Measurements from ENCODE around the gene NHSL2.

Gene NHSL2

DNA sequence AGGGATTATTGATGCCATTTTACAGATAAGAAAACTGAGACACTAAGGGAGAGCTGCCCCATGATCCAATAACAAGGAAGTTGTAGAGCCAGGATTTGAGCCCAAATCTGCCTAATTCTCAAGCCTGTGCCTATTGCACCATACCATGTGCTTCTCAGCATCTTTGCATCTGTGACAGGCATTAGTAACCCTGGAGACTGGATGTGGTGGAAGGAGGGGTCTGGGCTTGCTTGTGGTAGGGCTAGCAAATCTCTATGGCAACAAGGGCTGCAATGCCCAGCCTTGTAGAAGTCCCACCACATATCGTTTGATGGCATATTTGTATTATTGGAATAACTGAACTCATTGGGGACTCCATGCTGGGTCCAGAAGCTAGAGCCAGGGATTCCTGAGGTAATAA lies 163.0 kb downstream of the NHSL2 start:
- ATAC-seq (no peak), DNase-seq (no peak)
- peaks cover 28% of the 10 kb centered on the region for H3K27me3 Mint-ChIP-seq
- H3K9me3 Mint-ChIP-seq: no peaks in the 10 kb centered on the region
- no peak overlapping the region for H3K4me3 Mint-ChIP-seq
- peaks cover 6% of the 10 kb centered on the region for H3K4me1 Mint-ChIP-seq
- H3K27ac Mint-ChIP-seq: no peak overlapping the region

DNA sequence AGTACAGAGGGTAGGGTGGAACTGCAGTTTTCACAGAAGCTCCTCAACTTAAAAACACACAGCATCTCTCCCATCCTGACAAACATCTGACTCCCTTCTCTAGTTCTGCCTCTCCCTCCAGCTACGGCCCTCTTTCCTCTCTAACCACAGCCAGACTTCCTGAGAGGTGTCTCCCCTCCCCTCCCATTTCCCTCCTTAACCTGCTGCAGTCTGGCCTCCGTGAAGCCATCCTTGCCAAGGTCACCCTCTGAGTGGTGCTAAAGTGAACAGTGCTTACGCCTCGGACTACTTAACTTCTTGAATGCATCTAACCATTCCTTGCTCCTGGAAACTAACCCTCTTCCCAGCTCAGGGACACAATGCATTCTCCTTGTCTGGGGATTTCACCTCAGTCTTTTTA lies 167.8 kb downstream of the NHSL2 start:
- no peaks in the 10 kb centered on the region for H3K4me1 Mint-ChIP-seq
- H3K9me3 Mint-ChIP-seq: no peaks in the 10 kb centered on the region
- peak overlapping the region in 1 of 2 donors; percentile 25 for H3K27ac Mint-ChIP-seq
- no peak for ATAC-seq
- DNase-seq: no peak
- H3K27me3 Mint-ChIP-seq: peaks cover 35% of the 10 kb centered on the region
- H3K4me3 Mint-ChIP-seq: no peak overlapping the region

DNA sequence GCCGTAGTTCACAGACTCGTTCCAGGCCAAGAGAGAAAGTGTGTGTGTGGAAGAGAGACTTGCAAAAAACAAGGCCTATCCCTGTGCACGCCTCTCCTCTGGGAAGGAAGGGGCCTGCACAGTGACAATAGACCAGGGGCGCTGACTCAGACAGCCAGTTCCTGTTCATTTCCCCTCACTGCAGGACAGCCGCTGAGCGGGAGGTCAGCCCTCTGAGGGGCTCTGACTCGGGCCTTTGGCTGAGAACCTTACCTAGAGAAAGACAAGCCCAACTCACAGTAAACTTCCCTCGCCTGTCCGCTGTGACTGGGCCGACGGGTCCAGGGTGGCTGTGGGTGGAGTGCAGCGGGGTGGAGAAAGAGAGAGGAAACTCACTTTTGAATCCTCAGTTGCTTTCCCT lies 169.0 kb downstream of the NHSL2 start:
- Mint-ChIP-seq H3K9me3 (no peaks in the 10 kb centered on the region), H3K27me3 (peaks cover 42% of the 10 kb centered on the region), H3K4me1 (no peaks in the 10 kb centered on the region), H3K4me3 (no peak overlapping the region), H3K27ac (no peak overlapping the region)
- no peak for ATAC-seq
- no peak for DNase-seq

DNA sequence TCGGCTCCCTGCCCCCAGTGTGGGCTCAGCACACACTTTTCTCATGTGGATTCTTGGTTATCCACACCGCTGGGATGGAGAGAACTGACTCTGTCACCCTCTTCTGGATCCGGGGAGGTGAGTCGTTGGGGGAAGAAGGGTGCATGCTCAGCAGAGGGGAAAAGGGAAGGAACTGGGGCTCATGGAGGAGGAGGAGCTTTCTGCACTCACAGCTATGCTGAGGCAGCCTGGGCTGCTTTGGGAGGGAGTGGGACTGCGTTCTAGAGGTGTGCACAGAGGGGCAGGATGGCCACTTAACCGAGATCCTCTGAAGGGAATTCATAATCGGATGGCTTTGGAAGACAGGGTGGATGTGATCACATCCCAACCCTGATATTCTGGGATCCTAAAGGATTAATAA lies 169.5 kb downstream of the NHSL2 start:
- DNase-seq: no peak
- no peak overlapping the region for H3K4me3 Mint-ChIP-seq
- H3K27me3 Mint-ChIP-seq: peaks cover 44% of the 10 kb centered on the region
- H3K9me3 Mint-ChIP-seq: no peaks in the 10 kb centered on the region
- H3K27ac Mint-ChIP-seq: no peak overlapping the region
- H3K4me1 Mint-ChIP-seq: no peaks in the 10 kb centered on the region
- ATAC-seq: no peak

DNA sequence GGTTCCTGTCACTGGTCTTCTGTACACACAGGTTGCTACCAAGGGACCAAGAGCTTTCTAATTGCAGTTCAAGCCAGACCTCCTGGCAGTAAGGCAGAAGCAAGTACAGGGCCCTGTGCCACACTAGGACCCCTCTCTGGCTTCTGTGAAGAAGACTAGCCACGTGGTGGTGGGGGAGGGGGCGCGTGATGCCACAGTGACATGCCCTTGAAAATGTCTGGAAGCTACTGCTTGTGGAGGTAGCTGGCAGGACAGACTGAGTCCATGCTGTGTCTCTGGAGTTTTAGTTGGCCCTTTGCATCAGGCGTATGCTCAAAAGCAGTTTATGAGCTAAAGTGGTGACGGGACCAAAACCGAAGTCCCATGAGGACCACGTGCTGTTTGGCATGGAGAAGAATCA lies 170.2 kb downstream of the NHSL2 start:
- DNase-seq (no peak), ATAC-seq (no peak)
- Mint-ChIP-seq H3K27me3 (peaks cover 51% of the 10 kb centered on the region), H3K27ac (peak overlapping the region in 1 of 2 donors; percentile 13), H3K9me3 (no peaks in the 10 kb centered on the region), H3K4me3 (no peak overlapping the region), H3K4me1 (no peaks in the 10 kb centered on the region)

DNA sequence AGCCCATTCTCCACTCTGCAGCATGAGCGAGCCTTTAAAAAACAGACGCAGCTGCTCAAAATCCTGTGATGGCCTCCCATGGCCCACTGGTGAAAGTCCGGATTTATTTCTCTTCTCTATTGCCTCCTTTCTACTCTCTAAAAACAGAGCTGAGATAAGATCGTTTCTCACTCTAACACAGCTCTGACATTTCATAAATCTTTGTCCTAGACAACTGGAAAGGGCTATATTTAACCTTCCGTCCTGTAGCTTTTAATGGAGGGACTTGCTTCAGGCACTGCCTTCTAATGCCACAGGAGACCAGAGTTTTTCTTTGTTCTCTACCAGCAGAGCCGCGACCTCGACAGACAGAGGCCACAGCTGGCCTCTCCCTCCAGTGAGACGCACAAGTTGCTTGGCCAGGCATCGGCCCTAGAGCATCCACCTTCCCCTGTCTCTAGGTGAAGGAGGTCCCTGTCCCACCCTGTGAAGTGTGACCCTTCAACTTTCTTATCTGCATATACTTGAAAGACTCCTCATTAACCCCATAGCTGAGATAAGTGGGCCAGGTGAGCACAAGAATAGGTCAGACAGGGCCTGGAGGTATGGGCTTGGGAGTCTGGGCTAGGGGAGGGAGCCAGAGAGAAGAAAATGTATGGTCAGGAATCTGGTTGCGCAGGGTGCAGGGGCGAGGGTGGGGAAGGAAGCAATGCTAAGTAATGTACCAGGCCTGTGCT lies 171.1 kb downstream of the NHSL2 start:
- Mint-ChIP-seq H3K4me1 (no peaks in the 10 kb centered on the region), H3K27me3 (peaks cover 55% of the 10 kb centered on the region), H3K4me3 (no peak overlapping the region), H3K27ac (no peak overlapping the region), H3K9me3 (no peaks in the 10 kb centered on the region)
- DNase-seq (no peak), ATAC-seq (no peak)

DNA sequence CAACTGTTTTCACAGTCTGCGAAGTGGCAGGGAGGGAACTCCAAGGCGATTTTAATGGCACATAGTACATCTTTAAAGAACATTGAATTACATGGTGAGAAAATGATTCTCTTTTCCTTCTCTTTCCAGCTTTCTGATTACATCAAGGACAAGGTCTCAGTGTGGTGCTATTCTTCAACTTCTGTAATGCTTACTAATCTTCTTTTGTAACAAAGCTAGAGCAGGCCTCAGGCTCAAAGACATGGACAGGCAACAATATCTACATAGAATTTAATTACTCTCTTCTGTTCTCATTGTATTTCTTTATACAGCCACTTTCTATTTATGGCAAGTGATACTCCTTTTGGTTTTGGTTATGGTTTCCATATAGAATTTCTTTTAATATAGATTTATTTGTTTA lies 172.6 kb downstream of the NHSL2 start:
- Mint-ChIP-seq H3K4me1 (no peaks in the 10 kb centered on the region), H3K4me3 (no peak overlapping the region), H3K27me3 (peaks cover 52% of the 10 kb centered on the region), H3K27ac (no peak overlapping the region), H3K9me3 (no peaks in the 10 kb centered on the region)
- ATAC-seq (no peak), DNase-seq (no peak)

DNA sequence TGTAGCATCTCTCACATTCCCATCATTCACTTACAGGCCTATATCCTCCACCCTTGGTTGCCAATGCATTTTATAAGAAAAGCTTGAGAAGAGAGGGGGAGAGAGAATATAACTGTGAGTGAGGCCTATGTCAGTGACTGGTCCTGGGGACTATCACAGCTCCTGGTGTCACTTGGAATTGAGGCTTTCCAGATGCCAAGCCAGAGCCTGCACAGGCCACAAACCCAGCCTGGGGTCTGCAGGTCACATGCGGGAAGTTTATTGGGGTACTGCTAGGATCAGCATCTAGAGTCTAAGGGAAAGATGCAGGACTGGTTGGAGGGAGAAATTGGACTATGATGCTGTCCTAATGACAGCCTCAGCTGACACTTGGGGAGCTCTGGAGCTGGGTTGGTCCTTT lies 173.5 kb downstream of the NHSL2 start:
- Mint-ChIP-seq H3K27me3 (peaks cover 49% of the 10 kb centered on the region), H3K9me3 (no peaks in the 10 kb centered on the region), H3K4me3 (no peak overlapping the region), H3K4me1 (no peaks in the 10 kb centered on the region), H3K27ac (no peak overlapping the region)
- ATAC-seq (no peak), DNase-seq (no peak)

DNA sequence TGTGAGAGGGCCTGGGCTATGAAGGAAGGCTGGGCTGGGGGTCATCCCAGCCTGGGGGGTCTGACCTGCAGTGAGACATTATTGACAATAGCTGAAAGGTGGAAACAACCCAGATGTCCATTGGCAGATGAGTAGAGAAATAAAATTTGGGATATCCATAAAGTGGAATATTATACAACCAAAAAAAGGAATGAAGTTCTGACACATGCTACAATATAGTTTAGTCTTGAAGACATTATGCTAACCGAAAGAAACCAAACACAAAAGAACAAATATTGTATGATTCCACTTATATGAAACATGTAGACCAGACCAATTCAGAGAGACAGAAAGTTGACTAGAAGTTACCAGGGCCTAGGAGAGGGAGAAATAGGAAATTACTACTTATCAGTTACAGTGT lies 176.3 kb downstream of the NHSL2 start:
- Mint-ChIP-seq H3K9me3 (no peaks in the 10 kb centered on the region), H3K4me1 (no peaks in the 10 kb centered on the region), H3K4me3 (no peak overlapping the region), H3K27ac (no peak overlapping the region), H3K27me3 (peaks cover 31% of the 10 kb centered on the region)
- no peak for DNase-seq
- no peak for ATAC-seq

DNA sequence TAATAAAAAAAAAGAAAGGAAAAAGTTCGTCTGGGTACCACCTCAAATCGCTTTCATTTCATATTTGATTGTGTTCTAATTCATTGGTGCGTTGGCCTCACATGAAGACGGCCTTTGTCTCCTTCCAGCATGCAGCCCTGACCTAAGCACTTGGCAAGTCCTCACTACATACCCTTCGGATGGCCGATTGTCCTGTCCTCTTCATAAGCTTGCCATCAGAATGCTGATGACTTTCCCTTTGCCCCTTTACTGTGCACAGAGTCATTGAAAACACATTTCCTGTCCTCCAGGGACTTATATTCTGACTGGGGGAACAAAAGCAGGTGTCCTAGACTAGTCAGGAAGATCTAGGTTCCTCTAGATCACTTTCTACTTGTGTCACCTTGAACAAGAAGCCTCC lies 178.1 kb downstream of the NHSL2 start:
- H3K4me1 Mint-ChIP-seq: no peaks in the 10 kb centered on the region
- H3K9me3 Mint-ChIP-seq: no peaks in the 10 kb centered on the region
- H3K4me3 Mint-ChIP-seq: no peak overlapping the region
- no peak for DNase-seq
- no peak overlapping the region for H3K27ac Mint-ChIP-seq
- peaks cover 35% of the 10 kb centered on the region for H3K27me3 Mint-ChIP-seq
- no peak for ATAC-seq

DNA sequence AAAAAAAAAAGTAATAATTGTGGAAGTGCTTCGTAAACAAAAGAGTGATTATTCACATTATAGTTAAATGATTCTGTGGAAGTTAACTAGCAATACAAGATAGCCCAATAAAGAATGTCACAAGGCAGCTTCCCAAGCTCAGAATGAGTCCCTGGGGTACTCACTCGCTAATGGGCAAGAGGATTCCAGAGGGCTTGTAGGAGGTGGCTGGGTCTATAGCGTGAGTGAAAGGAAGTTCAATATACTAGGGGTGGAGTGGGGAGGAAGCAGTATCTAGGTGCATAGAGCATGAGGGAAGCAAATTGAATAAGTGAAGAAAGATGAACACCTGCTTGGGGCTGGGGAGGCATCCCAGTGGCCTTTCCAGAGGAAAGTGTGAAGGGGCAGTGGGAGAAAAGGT lies 178.6 kb downstream of the NHSL2 start:
- no peak overlapping the region for H3K27ac Mint-ChIP-seq
- ATAC-seq (no peak), DNase-seq (no peak)
- H3K4me1 Mint-ChIP-seq: no peaks in the 10 kb centered on the region
- H3K4me3 Mint-ChIP-seq: no peak overlapping the region
- peaks cover 32% of the 10 kb centered on the region for H3K27me3 Mint-ChIP-seq
- no peaks in the 10 kb centered on the region for H3K9me3 Mint-ChIP-seq

DNA sequence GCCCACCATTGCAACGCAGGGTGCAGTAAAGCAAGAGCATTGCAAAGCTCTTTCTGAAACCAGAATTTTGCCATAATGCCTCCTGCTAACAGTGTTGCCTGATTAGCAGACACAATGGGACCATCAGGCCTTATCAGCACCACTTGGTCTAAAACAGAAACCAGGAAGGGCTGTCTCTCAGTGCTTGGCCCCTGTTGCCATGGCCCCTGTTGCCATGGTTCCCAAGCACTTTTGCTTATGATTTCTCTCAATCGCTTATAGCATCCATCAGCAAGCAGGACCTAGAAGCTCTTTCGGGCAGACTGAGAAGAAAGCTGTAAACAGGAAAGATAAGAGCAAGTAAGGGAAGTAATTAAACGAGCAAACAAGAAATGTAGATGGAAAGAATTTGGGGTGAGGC lies 184.2 kb downstream of the NHSL2 start:
- DNase-seq: no peak
- H3K9me3 Mint-ChIP-seq: no peaks in the 10 kb centered on the region

DNA sequence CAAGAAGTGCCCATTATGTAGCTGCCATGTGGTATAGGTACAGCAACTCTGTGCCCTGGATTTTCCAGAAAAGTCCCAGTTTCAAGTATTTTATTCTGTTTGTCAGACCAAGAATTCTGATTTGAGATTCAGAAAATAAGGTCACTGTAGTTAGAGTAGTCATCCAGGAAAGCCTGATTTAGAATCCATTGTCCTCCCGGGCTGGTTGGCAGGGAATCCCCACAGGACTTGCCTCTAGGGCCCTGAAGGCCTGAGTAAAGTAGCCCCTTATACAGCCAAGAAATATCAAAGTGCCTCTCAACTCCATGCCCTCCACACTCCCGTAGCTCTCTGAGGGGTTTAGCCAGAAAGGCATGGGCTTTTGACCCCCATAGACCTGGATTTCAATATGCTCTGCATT lies 184.7 kb downstream of the NHSL2 start:
- H3K9me3 Mint-ChIP-seq: no peaks in the 10 kb centered on the region
- DNase-seq: no peak
- H3K27me3 Mint-ChIP-seq: peaks cover 31% of the 10 kb centered on the region
- H3K4me1 Mint-ChIP-seq: peaks cover 5% of the 10 kb centered on the region
- H3K4me3 Mint-ChIP-seq: no peak overlapping the region
- H3K27ac Mint-ChIP-seq: no peak overlapping the region
- no peak for ATAC-seq

More for the DNA sequence above, 184.2 kb downstream of the NHSL2 start:
- H3K27ac Mint-ChIP-seq: peak overlapping the region in 1 of 2 donors; percentile 78
- ATAC-seq: peak; percentile 60
- H3K4me3 Mint-ChIP-seq: no peak overlapping the region
- peaks cover under 1% of the 10 kb centered on the region for H3K4me1 Mint-ChIP-seq
- peaks cover 31% of the 10 kb centered on the region for H3K27me3 Mint-ChIP-seq

DNA sequence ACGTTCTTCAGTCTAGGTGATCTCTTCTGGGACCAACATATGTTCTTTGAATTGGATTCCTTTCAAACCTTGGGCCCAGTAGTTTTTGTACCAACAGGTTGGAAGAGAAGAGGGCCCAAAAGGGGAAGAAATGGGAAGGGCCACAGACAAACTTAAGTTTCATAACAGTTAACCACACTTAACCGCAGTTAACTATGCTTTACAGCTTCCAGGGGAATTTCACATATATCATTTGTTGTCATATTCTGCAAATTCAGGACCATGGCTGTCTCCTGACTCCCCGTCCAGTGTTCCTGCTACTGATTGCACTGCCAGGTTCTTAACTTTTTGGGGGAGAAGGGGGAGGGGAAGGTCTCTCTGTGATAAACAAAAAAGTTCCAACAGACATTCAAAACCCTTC lies 186.5 kb downstream of the NHSL2 start:
- peaks cover 23% of the 10 kb centered on the region for H3K4me1 Mint-ChIP-seq
- peaks cover 45% of the 10 kb centered on the region for H3K27me3 Mint-ChIP-seq
- H3K27ac Mint-ChIP-seq: no peak overlapping the region
- ATAC-seq: no peak
- H3K4me3 Mint-ChIP-seq: no peak overlapping the region
- H3K9me3 Mint-ChIP-seq: no peaks in the 10 kb centered on the region
- DNase-seq: no peak

DNA sequence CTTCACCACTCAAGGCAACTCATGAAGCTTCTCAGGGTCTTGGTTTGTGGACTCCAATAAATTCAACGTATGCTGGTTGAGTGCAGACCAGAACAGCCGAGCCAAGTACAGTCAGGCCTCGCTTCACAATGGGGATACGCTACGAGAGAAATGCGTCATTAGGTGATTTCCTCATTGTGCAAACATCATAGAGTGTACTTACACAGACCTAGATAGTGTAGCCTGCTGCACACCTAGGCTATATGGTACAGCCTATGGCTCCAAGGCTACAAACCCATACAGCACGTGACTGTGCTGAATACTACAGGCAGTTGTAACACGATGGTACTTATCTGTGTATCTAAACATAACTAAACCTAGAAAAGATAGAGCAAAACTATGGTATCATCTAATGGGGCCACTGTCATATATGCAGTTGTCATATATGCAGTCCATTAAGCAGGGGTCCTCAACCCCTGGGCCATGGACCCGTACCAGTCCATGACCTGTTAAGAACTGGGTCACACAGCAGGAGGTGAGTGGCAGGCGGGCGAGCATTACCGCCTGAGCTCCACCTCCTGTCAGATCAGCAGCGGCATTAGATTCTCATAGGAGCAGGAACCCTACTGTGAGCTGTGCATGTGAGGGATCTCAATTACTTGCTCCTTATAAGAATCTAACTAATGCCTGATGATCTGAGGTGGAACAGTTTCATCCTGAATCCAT lies 189.6 kb downstream of the NHSL2 start:
- Mint-ChIP-seq H3K27ac (no peak overlapping the region), H3K9me3 (no peaks in the 10 kb centered on the region), H3K27me3 (peaks cover 64% of the 10 kb centered on the region), H3K4me1 (peaks cover 35% of the 10 kb centered on the region), H3K4me3 (no peak overlapping the region)
- ATAC-seq (no peak), DNase-seq (no peak)

DNA sequence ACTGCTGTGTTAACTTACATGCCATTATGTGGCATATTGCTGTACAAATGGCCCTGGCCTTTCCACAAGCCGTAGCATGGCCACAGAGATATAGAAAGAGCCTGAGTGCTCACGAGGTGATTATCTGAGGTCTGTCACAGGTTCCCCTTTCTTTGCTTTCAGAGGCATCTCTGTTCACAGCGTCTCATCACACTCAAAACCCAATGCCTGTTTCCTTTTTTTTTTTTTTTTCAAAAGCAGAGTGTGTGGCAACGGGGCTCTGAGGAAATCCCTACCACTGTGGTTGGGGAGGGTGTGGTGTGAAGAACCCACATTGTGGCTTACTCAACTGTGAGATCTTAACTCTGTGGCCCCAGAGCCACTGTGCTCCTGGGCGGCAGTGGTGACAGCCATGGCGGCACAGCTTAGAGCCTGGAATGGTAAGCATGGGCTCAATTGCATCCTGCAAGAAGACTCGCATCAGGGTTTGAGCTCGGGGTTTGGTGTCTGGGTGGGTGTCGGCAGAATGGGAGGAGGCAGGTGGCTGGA lies 190.2 kb downstream of the NHSL2 start:
- Mint-ChIP-seq H3K27me3 (peaks cover 64% of the 10 kb centered on the region), H3K27ac (no peak overlapping the region), H3K4me1 (peaks cover 41% of the 10 kb centered on the region), H3K4me3 (peak overlapping the region in 1 of 2 donors; percentile 31), H3K9me3 (no peaks in the 10 kb centered on the region)
- peak; percentile 63 to 81 for DNase-seq
- ATAC-seq: peak; percentile 93

Data from stimulated activated naive CD8-positive, alpha-beta T cell treated with anti-CD3 and anti-CD28 coated beads, Interleukin-15, amount 100 ng/mL, for 72 hours (primary cell).